Renal cortex interstitium (tissue), 15 donors: ENCODE data around the gene RING1. TPM values are rescaled to one million over a fixed set of nuclear protein-coding genes. Genes with fewer than 3 reads are reported as not detected.

Source experiments
- DNase-seq, 11 donors: peaks; one replicate each; pipeline ENCODE4 v3.0.0-alpha.2; 2013; ENCODE audit warnings: low read depth in 9 of 11, low spot score in 4 of 11; ENCODE audit errors: extremely low read depth in 1 of 11
- long read RNA-seq, 16 experiments: transcript quantifications; one replicate each; lab custom pipeline, GENCODE V29; 2026
- polyA plus RNA-seq, 3 donors: library from polyadenylated mRNA; unstranded; fragments of 120-200 nt; gene quantifications; one replicate each; pipeline ENCODE4 v1.2.1, GENCODE V29; 2013; ENCODE audit not compliant: insufficient read length in 3 of 3

Gene RING1
- 10 to 100 TPM; 49.2 to 68.5 (median 62.5) TPM for polyA plus RNA-seq
- long read RNA-seq, donor 1, transcript RING1-201 (7 exons, 1,752 nt): major isoform, 16 of 16 reads
- long read RNA-seq, donor 1, partial matches to known transcripts: 0 of 16 reads
- long read RNA-seq, donor 1, other reads (novel, unspliced or antisense): 0 of 16 reads
- long read RNA-seq, donor 2, transcript RING1-201 (7 exons, 1,752 nt): major isoform, 9 of 14 reads
- long read RNA-seq, donor 2, partial matches to known transcripts: 5 of 14 reads
- long read RNA-seq, donor 2, other reads (novel, unspliced or antisense): 0 of 14 reads
- long read RNA-seq, donor 3, transcript RING1-201 (7 exons, 1,752 nt): major isoform, 20 of 46 reads
- long read RNA-seq, donor 3, partial matches to known transcripts: 26 of 46 reads
- long read RNA-seq, donor 3, other reads (novel, unspliced or antisense): 0 of 46 reads
- long read RNA-seq, donor 4, transcript RING1-201 (7 exons, 1,752 nt): major isoform, 13 of 23 reads
- long read RNA-seq, donor 4, partial matches to known transcripts: 10 of 23 reads
- long read RNA-seq, donor 4, other reads (novel, unspliced or antisense): 0 of 23 reads
- long read RNA-seq, donor 5: 0 reads
- long read RNA-seq, donor 6, transcript RING1-201 (7 exons, 1,752 nt): major isoform, 8 of 27 reads
- long read RNA-seq, donor 6, partial matches to known transcripts: 19 of 27 reads
- long read RNA-seq, donor 6, other reads (novel, unspliced or antisense): 0 of 27 reads
- long read RNA-seq, donor 7, transcript RING1-201 (7 exons, 1,752 nt): major isoform, 13 of 31 reads
- long read RNA-seq, donor 7, partial matches to known transcripts: 18 of 31 reads
- long read RNA-seq, donor 7, other reads (novel, unspliced or antisense): 0 of 31 reads
- long read RNA-seq, donor 8: 0 reads
- long read RNA-seq, donor 9, transcript RING1-201 (7 exons, 1,752 nt): major isoform, 18 of 36 reads
- long read RNA-seq, donor 9, partial matches to known transcripts: 18 of 36 reads
- long read RNA-seq, donor 9, other reads (novel, unspliced or antisense): 0 of 36 reads
- long read RNA-seq, donor 10, transcript RING1-201 (7 exons, 1,752 nt): major isoform, 12 of 21 reads
- long read RNA-seq, donor 10, partial matches to known transcripts: 8 of 21 reads
- long read RNA-seq, donor 10, other reads (novel, unspliced or antisense): 0 of 21 reads
- long read RNA-seq, donor 11, transcript RING1-201 (7 exons, 1,752 nt): major isoform, 10 of 17 reads
- long read RNA-seq, donor 11, partial matches to known transcripts: 7 of 17 reads
- long read RNA-seq, donor 11, other reads (novel, unspliced or antisense): 0 of 17 reads
- long read RNA-seq, donor 12, partial matches to known transcripts: 7 of 11 reads
- long read RNA-seq, donor 12, other reads (novel, unspliced or antisense): 0 of 11 reads
- long read RNA-seq, donor 13: 0 reads
- long read RNA-seq, donor 14, transcript RING1-201 (7 exons, 1,752 nt): major isoform, 8 of 19 reads
- long read RNA-seq, donor 14, partial matches to known transcripts: 11 of 19 reads
- long read RNA-seq, donor 14, other reads (novel, unspliced or antisense): 0 of 19 reads
- long read RNA-seq, donor 15, transcript RING1-201 (7 exons, 1,752 nt): major isoform, 9 of 15 reads
- long read RNA-seq, donor 15, partial matches to known transcripts: 6 of 15 reads
- long read RNA-seq, donor 15, other reads (novel, unspliced or antisense): 0 of 15 reads
- long read RNA-seq, donor 16, transcript RING1-201 (7 exons, 1,752 nt): major isoform, 36 of 67 reads
- long read RNA-seq, donor 16, partial matches to known transcripts: 30 of 67 reads
- long read RNA-seq, donor 16, other reads (novel, unspliced or antisense): 0 of 67 reads

DNA sequence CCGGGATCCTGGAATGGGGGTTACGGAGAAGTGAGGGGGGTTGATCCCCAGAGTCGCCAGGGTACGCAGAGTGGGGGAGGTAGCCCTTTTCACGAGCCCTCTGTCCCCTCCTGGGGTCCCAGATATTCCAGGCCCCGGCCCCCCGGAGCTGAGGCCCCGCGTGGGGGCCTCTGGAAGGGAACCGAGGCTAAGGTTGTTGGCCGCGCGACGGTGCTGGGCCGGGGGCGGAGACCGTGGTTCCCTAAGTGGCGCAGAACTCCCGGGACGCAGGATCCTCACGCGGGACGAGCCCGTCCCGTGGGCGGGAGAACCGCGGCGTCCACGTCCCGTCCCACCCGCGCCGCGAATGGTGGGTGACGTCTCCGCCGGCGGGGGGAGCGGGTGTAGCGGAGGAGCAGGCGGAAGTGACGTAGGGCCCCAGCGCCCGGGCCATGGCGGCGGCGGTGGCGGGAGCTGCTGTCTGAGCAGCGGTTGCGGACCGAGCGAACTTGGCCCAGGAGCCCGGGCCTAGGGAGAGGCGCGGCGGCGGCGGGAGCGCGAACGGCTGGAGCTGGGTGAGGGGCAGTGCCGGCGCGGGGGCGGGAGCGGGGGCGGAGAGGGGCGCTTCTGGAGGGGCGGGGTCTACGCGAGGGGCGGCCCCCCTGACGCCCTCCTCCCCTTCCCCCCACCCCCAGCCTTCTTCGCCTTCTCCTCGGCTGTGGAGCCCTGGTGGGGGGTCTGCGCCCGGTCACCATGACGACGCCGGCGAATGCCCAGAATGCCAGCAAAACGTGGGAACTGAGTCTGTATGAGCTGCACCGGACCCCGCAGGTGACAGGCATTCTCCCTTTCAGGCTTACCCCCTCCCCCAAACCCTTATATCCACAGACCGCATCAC lies at the start of gene RING1:
Gene RING1 (plus strand): TSS at position 410 of the 877 bp plus-strand sequence. CDS start 323 bp downstream, at position 733.
- DNase-seq: peak in 7 of 11 donors; percentile 58 to 84 (median 76)

DNA sequence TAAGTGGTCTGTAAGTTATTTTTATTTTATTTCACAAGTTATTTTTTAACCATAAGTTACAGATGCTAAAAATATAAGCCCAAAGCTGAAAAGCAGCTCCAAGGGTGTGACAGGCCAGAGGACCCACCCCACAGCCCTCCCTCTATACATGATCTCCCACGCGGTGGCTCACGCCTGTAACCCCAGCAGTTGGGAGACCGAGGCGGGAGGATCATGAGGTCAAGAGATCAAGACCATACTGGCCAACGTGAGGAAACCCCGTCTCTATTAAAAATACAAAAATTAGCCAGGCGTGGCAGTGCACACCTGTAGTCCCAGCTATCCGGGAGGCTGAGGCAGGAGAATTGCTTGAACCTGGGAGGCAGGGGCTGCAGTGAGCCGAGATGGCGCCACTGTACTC lies 48.2 kb upstream of the RING1 start:
- no peak for DNase-seq

DNA sequence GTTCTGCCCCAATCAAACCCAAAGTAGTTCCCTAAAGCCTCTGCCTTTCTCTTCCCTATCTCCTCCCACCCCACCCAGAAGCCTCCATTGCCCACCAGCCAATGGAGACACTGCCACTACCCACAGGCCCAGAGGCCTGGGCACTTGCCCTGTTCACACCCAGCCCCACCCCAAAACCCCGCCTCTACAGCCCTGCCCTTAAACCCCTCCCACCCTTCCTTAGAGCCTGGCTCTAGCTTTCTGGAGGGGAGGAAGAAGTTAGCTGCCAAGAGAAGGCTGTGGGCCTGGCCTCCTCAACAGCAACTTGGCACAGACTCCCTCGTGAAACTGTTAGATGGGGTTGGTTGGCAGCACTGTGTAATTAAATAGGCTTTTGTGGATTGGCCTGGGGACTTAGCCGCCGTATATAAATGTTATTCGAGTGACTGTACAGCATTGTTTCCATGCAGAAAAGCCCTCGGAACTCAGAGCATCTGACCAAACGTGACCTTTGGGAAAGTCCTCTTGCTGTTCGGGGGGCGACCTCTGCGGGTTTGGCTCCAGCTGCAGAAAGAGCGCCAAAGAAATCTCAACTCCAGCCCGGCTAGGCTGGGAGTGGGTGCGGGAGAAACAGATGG lies 47.5 kb upstream of the RING1 start:
- DNase-seq: no peak

DNA sequence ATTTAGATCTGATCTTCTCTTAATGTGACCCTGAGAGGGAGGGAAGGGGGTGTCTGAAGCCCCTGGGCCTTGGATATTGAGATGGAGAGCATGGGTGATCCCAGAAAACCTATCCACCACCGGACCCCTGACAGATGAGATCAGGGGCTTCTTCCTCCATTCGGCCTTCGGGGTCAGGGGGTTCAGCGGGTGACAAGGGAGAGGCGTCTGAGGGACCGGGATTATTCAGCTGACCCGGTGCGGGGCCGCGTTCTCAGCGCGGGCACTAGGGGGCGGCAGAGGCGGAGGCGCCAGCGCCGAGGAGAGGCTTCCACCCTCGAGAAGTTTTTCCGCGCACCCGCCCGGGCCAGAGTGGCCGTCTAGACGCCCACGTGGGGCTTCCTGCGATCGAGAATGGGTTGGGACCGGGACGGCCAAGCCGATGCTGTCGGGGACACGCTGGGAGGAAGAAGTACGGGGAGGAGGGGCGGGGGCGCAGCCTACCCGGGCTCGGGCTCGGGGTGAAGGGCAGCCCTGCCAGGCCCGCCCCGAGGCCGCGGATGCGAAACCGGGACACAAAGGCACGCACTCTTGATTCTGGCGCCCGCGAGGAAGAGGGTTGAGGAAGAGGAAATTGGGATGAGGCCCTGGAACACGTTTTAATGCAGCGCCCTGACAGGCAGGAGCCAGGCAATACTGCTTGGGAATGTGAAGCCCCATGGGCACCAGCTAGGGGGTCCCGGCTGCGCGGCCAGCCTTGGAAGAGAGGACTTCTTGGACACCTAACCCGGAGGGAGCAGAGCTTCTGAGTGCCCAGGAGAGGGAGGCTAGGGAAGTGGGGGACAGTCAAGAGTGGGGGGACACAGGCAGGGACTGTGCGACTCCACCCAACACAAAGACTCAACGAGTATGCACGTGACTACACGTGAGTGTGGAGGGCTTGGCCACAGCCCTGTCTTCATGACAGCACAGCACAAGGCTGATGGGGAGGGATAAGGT lies 46.7 kb upstream of the RING1 start:
- peak in 8 of 11 donors; percentile 18 to 62 (median 52) for DNase-seq

DNA sequence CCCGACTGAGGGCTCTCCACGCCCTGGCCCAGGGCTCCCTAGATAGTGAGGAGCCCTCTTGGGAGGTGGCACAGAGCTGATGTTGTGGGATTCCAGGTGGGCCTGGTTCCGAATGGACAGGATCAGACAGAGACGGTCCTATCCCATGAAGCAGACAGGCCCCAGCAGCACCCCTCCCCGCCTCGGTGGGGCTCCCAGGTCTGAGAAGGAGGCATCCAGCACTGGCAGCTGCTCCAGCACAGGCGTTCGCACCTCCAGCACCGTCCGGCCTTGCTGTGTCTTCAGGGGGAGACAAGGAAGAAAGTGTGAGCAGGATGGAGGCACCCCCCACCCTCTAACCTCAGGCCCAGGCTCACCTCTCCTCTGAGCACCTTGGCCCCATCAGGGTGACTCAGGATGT lies 44.8 kb upstream of the RING1 start:
- no peak for DNase-seq

DNA sequence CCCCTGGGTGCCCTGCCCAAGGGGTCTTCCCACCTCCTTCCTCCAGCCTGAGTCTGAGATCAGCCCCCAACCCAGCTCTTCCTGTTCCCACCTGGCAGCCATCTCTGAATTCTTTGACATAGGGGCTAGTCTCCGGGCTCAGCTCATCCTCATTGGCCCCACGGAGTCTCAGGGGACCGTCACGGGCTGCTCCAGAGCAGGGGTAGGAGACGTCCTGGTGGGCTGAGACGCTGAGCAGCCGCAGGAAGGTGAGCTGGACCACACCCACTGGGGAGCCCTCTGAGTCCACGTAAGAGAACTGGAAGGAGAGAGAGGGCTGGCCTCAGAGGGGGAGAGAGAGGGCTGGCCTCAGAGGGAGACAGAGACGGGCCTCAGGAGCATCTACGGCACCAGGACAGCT lies 44.1 kb upstream of the RING1 start:
- DNase-seq: no peak

DNA sequence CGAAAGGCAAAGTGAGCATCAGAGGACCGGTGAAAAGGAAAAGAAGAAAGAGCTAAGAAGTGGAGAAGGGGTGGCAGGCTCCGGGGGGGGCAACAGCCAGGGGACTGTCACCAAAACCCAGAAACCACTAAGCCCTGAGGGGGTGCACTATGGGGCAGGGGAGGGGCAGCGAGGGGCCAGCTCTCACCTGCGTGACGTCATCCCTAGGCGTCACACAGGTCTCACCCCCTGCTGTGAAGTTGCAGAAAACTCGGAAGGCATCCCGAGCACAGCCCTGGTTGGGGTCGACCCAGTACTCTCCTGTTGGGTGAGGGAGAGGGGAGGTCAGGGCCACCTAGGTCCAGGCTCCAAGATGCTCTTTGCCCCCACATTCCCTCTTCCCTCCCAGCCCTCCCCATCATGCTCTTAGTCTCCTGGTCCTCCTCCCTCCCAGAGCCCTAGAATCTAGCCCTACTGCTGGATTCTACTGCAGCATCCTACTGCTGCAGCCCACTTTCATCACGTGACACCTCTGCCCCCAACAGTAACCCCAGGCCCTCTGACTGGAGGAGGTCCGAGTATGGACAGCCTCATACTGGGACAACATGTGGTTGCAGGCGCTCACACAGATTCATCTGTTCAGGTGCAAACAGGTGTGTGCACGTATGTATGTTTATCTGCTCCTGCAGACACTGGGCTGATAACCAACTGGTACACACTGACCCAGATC lies 43.5 kb upstream of the RING1 start:
- no peak for DNase-seq

DNA sequence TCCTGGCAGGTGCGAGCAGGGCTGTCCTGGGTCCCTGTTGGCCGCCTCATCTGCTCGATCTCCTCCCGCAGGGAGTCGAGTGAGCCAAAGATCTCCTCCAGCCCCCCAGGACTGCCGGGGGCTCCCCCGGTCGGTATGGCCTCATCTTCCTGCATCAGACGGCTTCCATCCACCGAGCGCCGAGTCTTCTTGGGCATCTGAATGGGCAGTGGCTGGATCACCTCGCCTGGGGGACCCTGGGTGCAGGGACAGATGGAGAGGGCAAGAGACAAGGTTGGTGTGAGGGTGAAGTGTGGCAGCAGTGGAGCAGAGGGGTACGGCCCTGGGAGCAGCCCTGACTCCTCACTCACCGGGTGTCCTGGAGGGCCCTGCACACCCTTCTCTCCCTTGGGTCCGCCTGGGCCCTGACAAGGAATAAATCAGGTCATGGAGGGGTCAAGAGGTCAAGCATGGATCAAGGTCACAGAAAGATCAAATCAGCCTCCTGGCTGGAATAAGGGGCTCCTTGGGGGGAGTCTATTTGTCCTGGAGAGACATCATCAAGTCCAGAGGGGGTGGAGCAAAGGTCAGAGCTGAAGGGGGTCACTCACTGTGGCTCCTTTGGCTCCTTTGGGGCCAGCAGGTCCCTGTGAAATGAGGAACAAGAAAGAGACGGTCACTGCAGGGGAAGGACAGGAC lies 42.6 kb upstream of the RING1 start:
- no peak for DNase-seq

DNA sequence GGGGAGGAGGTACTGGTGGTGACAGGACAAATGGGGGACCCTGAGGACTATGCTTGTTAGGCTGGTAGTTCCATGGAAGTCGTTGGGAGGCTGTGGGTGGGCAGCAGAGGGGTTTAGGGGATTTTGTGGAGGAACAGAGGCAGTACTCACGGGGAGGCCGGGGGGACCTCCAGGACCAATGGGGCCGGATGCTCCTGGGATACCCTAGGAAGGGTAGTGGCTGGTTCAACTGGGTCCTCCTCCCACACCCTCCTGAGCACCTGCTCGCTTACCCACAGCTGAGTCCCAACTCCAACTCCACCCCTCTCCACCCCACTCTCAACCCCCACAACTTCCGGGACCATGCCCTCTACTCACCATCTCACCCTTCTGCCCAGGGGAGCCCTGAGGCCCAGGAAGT lies 41.9 kb upstream of the RING1 start:
- DNase-seq: no peak

DNA sequence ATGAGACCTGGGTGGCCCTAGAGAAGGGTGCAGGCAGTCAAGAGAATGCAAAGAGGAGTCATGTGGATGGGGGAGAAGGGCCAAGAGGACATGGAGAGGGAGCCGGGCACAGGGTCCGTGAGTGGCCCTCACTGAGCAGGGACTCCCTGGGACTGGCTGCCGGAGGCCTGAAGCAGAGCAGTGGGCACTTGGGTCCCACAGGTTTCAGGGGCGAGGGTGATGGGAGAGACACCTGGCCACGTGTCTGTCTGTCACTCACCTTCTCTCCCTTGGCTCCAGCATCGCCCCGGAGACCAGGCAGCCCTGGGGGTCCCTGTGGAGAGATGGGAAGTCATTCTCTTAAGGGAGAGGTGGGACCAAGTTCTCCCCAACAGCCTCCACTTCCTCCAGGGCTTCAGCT lies 41.5 kb upstream of the RING1 start:
- DNase-seq: no peak

DNA sequence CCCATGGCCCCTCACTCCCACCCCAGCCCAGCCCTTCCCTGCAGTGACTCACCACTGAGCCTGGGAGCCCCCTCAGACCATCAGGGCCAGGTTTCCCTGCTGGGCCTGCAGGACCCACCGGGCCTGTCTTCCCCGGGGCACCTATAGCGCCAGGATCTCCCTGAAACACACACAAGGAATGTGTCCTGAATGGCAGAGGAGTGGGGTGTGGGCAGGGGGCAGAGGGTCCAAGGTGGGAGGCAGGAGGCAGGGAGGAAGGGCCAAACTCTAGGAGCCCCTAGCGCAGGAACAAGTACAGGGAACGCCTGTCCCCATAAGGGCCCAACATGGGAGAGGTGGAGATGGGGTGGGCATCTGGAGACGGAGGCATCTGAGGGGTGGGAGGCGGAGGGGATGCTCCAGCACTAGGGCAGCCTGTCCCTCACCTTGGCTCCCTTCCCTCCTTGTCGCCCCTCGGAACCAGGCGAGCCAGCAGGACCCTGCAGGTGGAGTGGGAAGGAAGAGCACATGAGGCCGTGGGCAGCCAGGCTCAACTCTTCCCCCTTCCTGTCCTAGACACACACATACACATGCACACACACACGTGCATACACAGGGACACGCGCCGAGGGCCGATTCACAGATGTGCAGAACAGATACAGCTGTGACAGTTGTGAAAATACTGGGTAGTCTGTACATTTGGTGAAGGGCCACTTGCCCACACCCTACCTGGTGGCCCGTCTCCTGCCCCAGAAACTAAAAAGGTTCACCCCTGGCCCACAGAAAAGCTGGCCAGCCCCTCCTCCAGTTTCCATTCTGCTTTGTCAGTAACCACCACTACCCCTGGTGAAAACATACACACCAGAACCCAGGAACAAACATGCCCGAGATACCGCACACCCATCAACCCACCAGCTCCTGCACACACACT lies 40.7 kb upstream of the RING1 start:
- DNase-seq: no peak

DNA sequence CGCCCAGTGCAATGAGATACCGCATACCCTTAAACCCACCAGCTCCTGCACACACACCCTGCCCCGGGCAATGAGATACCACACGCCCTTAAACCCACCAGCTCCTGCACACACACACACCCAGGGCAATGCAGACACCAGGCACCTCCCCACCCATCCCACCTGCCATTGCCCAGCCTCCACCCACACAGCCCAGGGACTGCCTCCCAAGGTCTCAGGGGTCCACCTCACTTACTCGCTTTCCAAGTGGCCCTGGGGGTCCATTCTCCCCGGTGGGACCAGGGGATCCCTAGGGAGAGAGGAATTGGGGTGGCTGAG lies 40.1 kb upstream of the RING1 start:
- no peak for DNase-seq

DNA sequence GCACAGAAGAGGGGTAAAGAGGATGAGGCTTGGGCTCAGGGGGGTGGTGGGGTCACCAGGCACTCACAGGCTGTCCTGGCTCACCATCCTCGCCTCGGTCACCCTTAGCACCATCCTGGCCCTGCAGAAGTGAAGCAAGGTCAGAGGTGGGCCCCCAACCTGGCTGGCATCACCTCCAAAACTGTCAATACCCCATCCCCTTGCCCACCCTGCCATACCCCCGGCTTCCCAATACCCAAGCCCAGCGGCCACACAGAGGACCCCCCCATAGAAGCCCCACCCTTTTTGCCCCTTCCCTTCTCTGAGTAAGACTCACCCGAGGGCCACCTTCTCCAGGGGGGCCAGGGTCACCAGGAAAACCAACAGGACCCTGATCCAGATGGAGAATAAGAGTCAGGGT lies 39.7 kb upstream of the RING1 start:
- DNase-seq: no peak
